NCI-H2029 treated with DMSO at 0.1 percent for 48 hours (cell line): ENCODE measurements around the gene SH3YL1.
A peak's percentile ranks its signal among the peaks of the same experiment; 100 is the strongest.

Experiments used
- DNase-seq: peaks from one replicate; lab custom pipeline; 2025; lab: John Stamatoyannopoulos, UW

SH3YL1 gene

DNA sequence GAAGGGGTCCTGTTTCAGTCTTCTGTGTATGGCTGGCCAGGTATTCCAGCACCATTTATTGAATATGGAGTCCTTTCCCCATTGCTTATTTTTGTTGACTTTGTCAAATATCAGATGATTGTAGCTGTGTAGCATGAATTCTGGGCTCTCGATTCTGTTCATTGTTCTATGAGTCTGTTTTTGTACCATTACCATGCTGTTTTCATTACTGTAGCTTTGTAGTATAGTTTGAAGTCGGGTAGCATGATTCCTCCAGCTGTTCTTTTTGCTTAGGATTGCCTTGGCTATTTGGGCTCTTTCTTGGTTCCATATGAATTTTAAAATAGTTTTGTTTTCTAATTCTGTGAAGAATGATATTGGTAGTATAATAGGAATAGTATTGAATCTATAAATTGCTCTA, 6.0 kb downstream of the SH3YL1 start:
- DNase-seq = no peak

DNA sequence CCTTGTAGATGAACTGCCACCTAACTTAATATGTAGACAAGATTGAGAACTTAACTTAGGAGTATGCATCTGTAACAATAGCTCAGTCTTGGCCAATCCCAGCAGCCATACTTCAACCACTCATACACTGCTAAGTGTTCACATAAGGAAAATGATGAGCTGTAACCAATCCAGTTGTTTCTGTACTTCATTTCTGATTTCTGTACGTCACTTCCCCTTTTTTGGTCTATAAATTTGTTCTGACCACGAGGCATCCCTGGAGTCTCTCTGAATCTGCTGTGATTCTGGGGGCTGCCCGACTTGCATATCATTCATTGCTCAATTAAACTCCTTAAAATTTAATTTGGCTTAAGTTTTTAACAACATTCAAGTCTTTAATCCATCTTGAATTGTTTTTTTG, 6.4 kb downstream of the SH3YL1 start:
- no peak for DNase-seq

DNA sequence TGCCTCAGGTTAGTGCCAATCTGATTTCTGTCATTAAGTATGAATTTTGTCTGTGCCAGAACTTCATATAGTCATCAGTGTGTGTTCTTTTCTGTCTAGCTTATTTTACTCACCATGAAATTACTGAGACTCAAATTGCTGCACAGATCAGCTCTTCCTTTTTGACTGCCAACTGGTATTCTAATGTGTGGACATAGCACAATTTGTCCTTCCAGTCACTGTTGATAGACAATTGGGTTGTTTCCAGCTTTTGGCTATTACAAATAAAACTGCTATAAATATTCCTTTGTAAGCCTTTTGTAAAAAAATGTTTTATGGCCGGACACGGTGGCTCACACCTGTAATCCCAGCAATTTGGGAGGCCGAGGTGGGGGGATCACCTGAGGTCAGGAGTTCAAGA, 7.7 kb downstream of the SH3YL1 start:
- DNase-seq = no peak

DNA sequence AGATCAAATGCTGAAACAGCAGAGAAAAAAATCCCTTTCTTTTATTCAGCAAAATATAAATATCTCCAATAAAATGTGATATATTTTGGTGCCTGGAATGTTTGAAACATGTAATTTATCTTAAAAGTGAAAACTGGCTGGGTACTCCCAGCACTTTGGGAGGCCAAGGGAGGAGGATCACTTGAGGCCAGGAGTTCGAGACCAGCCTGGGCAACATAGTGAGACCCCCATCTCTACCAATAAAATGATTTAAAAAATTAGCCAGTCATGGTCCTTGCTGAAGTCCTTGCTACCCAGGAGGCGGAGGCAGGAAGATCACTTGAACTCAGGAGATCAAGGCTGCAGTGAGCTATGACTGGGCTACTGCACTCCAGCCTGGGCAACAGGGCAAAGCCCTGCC, 8.6 kb downstream of the SH3YL1 start:
- no peak for DNase-seq

DNA sequence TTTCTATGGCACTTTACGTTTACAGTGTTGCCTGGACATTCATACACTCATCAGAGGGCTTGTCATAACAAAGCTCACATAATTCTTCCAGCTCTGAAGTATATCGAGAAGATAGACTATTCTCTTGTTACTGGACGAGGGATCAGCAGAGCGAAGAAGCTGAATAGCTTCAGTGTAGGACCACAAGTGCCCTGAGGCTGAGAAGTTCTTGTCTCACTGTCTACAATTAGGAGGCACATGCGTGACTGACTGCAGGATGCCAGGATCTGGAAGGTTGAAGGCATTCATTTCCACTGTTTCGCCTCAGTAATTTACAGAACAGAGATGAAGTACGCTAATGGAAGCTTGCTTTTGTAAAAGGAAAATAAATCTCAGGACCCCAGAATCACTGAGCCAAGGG, 9.6 kb downstream of the SH3YL1 start:
- no peak for DNase-seq

DNA sequence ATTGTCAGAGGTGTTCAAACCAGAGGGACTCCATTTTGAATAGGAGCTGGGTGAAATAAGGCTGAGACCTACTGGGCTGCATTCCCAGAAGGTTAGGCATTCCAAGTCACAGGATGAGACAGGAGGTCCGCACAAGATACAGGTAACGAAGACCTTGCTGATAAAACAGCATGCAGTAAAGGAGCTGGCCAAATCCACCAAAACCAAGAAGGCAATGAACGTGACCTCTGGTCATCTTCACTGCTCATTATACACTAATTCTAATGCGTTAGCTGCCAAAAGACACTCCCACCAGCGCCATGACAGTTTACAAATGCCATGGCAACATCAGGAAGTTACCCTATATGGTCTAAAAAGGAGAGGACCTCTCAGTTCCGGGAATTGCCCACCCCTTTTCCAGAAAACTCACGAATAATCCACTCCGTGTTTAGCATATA, 10.6 kb downstream of the SH3YL1 start:
- DNase-seq = no peak

DNA sequence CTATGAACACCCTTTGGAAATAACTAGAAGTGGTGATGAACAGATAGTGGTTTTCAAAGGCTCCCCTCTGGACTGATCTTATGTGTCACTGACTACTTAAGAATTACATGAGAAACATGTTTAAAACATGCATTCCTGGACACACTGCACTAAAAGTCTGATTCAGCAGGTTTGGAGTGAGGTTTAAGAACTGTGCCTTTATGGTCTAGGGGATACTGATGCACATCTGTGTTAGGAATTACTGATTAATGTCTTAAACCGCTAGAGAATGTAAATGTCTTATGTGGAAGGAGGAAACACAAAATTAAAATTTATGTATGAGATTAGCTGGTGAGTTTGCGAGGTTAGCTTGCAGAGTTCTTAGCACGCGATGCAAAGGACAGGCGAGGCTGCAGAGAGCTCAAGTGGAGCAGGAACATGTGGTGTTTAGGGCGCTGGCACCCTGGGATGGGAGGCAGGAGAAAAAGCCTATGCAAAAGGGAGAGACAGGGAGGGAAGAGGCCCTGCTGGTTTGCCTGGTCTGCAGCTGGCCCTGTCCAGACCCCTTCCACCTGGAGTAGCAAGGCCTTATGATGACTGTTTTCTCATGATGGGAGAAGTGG, 11.7 kb downstream of the SH3YL1 start:
- no peak for DNase-seq

DNA sequence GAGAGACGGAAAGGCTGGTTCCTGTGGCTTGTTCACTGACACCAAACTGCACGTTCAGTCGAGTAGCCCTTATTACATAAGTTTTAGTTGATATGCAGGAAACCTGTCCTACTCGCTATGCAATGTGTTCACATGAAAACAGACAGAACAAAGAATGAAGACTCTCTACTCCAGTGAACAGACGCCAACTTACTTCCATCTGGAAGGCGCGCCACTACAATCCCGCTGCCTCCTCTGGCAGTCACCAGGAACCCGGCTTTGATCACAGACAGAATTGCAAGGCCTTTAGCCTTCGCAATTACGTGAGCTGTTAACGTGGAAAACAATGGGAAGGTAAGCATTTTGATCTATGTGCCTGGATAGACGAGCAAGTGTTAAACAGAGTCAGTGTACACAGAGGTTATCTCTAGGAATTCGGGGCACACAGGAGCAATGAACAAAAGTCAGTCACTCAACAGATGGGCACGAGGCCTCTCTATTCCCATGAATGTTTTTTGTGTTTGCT, 14.2 kb downstream of the SH3YL1 start:
- no peak for DNase-seq

DNA sequence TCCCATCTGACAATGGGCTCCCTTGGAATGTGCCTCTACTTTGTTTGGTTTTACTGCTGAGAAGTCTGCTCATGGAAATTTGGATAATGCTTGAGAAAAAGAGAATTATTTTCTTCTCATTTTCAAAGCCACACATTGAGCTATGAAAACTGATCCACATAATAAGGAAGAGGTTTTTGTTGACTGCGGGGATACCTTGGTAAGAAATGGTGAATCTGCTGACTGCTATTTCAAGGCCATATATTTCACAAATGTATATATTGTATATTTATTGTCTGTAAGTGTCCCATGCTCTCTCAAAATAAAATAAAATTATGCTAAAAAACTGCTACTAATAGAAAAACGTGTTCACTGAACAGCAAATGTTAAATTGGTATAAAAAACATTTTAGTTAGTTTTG, 15.1 kb downstream of the SH3YL1 start:
- DNase-seq = no peak

DNA sequence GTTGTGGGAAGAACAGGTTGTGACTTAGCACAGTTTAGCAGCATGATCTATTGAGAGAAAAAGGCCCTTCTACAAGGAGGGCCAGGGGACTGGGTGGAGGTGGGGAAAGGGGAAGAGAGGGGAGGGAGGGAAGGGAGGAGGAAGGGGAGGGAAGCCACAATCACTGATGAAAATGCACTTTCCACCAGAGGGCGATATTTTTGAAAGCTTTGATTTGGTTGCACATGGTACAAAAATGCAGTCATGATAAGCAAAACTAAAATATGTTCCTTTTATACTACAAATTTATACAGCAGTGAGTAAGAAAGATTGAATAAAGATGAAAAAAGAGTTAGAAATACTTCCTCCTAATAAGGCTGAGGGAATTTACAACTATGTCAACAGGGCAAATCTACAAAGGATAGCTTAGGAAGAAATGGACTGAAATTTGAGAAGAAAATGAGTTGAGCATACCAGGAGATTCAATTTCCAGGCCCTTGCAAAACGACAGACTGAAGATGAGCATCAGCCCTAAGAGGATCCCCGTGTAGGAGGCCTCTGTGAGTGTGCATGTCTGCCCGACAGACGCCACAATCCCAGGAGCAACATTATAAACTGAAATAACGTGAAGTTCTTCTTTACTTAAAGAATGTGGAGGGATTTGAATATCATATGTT, 17.2 kb downstream of the SH3YL1 start:
- DNase-seq = peak; percentile 10

DNA sequence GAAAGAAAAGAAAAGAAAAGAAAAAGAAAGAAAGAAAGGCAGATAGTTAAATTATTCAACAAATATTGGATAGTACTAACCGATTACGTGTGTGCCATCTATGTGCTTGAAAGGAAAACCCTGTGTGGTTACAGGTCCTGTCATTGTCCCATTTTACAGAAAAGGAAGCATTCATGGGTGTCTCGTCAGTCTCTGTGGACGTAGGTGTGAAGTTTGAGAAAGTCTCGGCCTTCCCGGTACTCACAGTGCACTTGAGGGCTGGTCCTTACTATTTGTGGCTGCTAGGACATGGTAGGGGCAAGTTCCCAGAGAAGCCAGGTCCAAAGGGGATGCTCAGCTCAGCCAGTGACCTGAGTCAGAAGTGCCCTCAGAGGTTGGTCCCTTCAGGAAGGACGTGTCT, 19.3 kb downstream of the SH3YL1 start:
- DNase-seq = no peak

DNA sequence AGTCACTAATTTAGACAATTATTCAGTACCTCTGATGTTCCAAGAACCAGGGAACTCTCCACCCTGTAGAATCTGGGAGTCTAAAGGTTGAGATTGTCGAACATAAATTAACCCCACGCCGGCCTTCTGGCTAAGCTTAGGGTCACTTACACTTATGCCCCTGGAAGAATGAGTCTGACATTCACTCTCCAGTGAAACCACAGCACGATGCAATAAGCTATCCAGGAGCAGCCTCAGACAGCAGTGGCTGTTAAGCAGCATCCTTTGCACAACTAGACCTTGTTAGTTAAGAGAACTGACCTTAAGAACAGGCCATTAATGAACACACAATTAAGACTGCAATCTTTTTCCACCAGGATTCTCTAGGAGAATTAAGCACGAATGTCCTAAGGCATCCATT, 25.0 kb downstream of the SH3YL1 start:
- DNase-seq = no peak

DNA sequence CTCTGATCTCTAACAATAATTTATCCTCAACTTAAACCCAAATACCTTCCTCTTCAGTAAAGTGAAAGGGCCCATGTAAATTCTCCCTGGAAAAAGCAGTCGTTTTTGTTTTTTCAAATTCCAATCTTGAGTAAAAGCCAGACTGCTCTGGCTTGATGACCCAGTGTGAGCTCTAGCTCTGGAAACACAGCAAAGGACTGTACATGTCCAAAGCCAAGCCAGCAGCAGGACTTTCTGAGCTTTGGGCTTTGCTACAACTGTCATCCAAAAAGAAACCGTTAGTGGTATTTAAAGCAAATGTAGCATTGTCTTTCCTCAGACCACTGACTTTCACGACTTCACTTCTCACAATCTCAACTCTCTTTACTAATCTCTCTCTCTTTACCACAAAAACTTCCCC, 25.4 kb downstream of the SH3YL1 start:
- no peak for DNase-seq

DNA sequence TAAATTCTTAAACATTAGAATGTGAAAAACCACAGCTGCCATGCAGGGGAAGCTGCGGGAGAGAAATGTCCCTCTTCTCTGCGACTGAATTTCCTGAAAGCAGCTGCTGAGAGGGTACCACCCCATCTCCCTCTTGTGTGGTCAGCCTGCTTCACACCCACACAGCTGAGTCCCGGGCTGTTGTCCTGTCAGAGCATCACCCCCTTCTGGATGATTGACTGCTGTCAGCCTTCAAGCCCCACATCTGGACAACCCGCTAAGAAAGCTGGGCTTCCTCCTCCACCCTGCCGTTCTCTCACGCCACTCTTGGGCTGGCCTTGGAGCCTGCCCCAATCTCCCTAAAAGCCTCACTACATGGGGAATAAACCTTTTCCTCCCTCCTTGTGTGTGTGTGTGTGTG, 26.0 kb downstream of the SH3YL1 start:
- DNase-seq = no peak

DNA sequence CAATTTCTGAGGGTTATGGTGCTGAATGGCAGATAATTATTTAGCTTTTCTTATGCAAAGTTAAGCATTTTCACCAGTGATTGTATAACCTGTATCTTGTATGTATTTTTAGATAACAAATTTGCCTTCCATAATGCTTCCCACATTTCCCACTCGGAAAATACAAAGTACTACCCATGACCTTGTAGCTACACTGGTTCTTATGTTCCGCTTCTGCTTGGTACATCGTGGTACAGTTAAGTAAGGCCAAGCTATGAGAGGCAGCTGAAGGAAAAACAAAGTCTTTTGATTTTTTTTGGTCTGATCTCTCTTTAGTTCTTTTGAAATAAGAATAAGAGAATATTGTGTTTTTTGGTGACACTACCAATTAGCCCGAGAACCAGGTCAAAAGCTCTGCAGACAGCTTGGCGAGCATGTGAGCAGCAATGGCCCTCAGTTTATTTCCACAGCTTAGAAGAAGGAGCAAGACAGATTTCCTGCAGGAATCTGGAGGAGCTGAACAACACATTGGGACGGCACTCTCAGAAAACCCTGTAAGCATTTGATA, 26.8 kb downstream of the SH3YL1 start:
- DNase-seq = no peak

DNA sequence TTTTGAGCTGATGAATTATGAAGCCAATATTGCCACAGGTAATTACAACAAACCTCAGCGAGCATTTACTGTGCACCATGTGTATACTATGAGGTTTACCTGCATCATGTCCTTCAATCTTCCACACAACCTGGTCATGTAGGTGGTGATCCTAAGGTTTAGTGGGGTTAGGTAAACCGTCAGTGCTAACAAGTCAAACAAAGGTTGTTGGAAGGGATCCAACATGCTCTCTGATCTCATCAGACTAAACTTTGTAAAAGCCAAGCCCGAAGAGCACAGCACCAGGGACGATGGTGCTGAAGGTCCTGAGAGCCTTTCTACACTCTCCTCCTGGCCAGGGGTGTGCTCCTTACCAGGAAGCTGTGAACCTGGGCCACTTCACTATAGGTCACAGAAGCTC, 29.4 kb downstream of the SH3YL1 start:
- no peak for DNase-seq

DNA sequence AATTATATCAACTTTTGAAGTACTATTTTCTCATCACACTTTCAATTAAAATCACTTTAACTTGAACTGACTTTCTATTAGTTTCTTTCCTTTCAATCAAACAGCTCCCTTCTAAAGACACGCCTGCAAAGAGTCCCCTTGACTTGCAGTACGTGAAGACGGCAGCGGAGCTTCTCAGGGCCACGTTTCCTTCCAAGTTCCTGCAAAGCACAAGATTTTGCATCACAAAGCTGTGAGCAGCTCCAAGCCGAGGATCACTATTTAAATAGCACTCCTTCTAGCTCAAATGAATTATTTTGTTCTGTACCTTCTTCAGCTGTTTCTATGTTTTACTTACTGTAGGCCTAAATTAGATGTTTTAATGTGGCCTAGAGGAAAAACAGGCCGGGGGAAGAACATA, 30.8 kb downstream of the SH3YL1 start:
- DNase-seq = no peak

DNA sequence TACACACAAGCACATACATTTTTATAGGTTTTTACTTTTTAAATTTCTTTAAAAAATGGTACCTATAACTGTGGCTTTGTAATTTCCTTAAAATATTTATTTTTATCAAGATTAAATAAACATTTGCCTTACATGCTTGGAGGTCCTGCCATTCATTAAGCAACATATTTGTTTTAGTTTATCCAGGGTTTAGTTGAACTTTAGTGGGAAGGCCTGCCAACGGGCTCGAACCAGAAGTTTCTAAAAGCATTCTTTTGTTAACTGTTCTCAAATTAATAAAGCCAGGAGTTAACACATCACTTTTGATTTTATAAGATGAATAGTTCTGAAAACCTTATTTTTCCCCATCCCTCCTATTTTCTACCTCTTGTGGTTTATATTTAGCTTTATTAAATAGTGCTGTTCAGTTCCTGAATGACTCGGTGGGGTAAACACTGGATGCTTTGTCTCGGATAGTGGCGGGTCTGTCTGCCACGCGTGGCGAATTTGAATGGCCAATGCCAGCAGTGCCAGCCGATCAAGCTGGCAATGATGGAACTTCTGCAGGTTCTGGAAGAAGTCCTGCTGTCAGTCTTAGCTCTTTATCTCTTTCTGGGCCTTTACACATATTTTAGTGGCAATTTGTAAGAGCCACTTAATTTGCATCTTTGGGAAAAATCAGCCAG, 32.2 kb downstream of the SH3YL1 start:
- no peak for DNase-seq

DNA sequence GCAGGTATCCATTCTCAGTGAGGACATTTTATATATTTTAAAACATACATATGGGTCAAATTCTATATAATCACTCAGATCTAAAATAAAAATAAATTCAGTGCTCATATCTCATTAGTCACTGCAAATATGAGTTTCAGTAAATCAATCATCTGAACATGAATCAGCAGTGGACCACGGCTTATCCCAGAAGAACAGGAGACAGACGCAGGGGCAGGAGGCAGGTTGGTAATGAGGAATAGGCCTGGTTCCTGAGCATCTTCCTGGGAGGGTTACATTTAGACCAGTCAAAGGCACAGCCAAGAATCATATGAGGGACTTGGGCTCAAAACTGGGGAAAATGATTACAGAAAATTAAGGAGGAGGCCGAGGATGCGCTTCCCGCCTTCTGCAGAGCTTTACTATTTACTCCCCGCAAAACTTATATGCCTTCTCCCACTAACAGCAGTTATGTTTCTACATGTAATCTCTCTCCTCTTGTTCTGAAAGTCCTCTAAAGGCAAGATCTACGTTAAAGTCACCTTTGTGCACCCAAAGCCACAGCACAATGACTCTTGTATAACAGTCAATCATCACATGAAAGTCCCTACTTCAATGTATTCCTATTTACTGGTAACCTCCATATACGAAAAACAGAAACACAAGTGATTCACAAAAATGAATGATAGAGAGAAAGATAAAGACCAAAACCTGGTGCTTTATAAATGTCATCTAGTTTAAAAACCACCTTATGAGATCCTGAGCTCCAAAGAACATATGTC, 35.1 kb downstream of the SH3YL1 start:
- DNase-seq = no peak

DNA sequence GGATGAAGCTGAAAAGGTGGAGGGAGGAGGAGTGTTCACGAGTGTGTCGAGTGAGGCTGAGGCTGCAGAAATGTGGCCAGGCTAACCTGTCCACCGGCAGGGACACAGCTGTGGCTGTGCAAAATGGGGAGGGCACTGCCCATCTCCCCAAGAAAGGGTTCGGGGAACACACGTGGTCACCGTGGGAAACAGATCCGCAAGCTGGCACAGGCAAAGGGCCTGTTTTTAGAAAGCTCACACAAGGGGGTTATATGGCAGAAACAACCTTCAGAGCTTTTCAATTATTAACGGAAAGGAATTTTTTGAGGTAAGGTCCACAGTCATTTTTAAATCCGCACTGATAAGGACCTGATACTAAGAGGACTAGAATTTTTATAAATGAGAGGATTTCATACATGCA, 35.7 kb downstream of the SH3YL1 start:
- DNase-seq = no peak

DNA sequence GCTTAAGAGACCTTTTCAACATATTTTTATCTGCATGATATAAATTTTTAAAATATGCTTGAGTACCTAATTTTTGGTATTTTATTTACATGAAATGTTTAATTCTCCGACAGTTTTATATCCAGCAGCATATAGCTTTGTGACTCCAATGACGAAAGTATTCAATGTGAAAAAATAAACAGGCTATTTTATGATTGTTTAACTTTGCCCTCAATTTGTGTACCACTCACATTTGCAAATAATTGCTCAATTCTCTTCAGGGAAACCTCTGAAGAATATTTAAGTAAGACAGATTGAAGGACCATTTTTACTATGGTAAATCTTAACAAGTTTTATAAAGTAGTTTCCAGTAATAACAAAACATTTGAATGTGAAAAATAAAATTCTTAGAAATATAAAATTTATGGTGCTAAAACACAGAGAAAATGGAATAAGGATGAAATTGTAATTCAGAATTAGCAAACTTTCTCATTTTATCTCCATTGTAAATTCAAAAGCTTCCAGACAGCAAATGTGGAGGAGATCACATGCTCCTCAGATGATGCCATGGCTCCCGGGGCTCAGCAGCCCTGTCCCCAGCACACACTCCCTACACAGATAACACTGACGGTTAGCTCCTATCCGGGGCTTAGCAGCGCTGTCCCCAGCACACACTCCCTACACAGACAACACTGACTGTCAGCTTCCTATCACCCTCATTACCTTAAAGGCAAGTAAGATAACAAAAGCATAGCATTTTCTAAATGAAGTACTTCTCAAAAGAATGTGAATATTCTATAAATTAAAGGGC, 39.7 kb downstream of the SH3YL1 start:
- DNase-seq = no peak

DNA sequence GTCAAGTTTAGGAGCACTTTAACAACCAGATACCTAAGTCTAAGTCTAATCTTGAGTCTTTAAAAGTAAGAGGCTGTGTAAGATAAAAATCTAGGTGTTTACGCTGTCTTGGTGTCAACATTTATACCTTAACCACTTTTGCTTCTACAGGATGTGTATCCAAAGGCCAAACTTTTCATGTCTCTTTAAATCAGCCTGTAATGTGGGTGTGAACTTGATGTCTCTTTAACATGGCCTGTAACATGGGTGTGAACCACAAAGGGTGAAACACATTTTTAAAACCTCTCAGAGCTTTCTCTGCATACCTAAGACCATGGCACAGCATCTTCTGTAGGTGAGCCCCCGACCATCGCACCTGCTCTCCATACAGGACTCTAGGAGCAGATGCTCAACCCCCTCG, 40.4 kb downstream of the SH3YL1 start:
- DNase-seq = no peak
